ENCODE data around the gene SNX27. TPM values are rescaled to one million over a fixed set of nuclear protein-coding genes. Genes with fewer than 3 reads are reported as not detected.
A peak's percentile ranks its signal among the peaks of the same experiment; 100 is the strongest.
"Not testable (repeated sequence)": the region's sequence is repeated elsewhere in the genome, so short reads cannot be mapped to it uniquely, and the experiment has no call there.

The SNX27 gene
- polyA plus RNA-seq, 1 donor (not counting 4 experiments of a cell fraction or from before 2014, with no cell fraction given), result 15.7 TPM

GRCh38 chr1:151661751-151662150, 49.9 kb downstream of the SNX27 start:
- dilution Hi-C loops (cut with MboI; ENCODE audit: extremely low pct_ligation_motif_present, low sequenced_read_pairs), result no loop called here
- no peaks in the 10 kb centered on the region for H3K79me2 ChIP-seq (ENCODE audit: control insufficient read depth, insufficient read depth, low read length)
- H3K4me3 ChIP-seq (ENCODE audit: control insufficient read depth in 2 of 3, extremely low read depth in 1 of 3, insufficient read depth in 2 of 3, low read depth in 1 of 3, low read length in 3 of 3), result no peak overlapping the region
- DNase-seq (ENCODE audit: low read depth, low spot score), result no peak
- H3K4me1 ChIP-seq (ENCODE audit: control insufficient read depth, extremely low read depth, insufficient read depth, low read length), result no peaks in the 10 kb centered on the region
- H3K27me3 ChIP-seq (ENCODE audit: control insufficient read depth, extremely low read depth, insufficient read depth, low read length), result no peaks in the 10 kb centered on the region
- TF ChIP-seq CTCF (optimal IDR thresholded peaks at IDR 0.05 in 1 of 3, IDR thresholded peaks at IDR 0.05 in 1 of 3, conservative IDR thresholded peaks at IDR 0.05 in 1 of 3; ENCODE audit: extremely low read depth in 1 of 3, insufficient read depth in 2 of 3, low read length in 3 of 3) (no peak), EZH2 (IDR thresholded peaks at IDR 0.05; ENCODE audit: low read length) (no peak)
- H2AFZ ChIP-seq (ENCODE audit: control insufficient read depth, low read length), result no peak overlapping the region
- H3K9me3 ChIP-seq (ENCODE audit: control insufficient read depth, low read depth, low read length), result no peaks in the 10 kb centered on the region
- no peaks in the 10 kb centered on the region for H3K9me1 ChIP-seq (ENCODE audit: control insufficient read depth, extremely low read depth, insufficient read depth, low read length)
- no peaks in the 10 kb centered on the region for H4K20me1 ChIP-seq (ENCODE audit: control insufficient read depth, extremely low read depth, insufficient read depth, low read length)
- peaks cover 0 to 8% of the 10 kb centered on the region in 2 experiments for H3K36me3 ChIP-seq (ENCODE audit: control insufficient read depth in 2 of 2, extremely low read depth in 1 of 2, insufficient read depth in 2 of 2, low read length in 2 of 2)
- no peak overlapping the region for H3K4me2 ChIP-seq (ENCODE audit: control insufficient read depth, extremely low read depth, insufficient read depth, low read depth, low read length)
- H3K9ac ChIP-seq (ENCODE audit: control insufficient read depth, extremely low read depth, insufficient read depth, low read length), result no peak overlapping the region
- no peak overlapping the region for H3K27ac ChIP-seq (ENCODE audit: control insufficient read depth, insufficient read depth, low read length)
- peak; percentile 53 for FAIRE-seq

GRCh38 chr1:151668090-151668489, 56.2 kb downstream of the SNX27 start:
- H3K4me1 ChIP-seq (ENCODE audit: control insufficient read depth, extremely low read depth, insufficient read depth, low read length), result no peaks in the 10 kb centered on the region
- no peak overlapping the region for H2AFZ ChIP-seq (ENCODE audit: control insufficient read depth, low read length)
- TF ChIP-seq CTCF (optimal IDR thresholded peaks at IDR 0.05 in 1 of 3, IDR thresholded peaks at IDR 0.05 in 1 of 3, conservative IDR thresholded peaks at IDR 0.05 in 1 of 3; ENCODE audit: extremely low read depth in 1 of 3, insufficient read depth in 2 of 3, low read length in 3 of 3), result no peak
- TF ChIP-seq EZH2 (IDR thresholded peaks at IDR 0.05; ENCODE audit: low read length), result no peak
- H3K9me1 ChIP-seq (ENCODE audit: control insufficient read depth, extremely low read depth, insufficient read depth, low read length), result no peaks in the 10 kb centered on the region
- no peak overlapping the region for H3K9ac ChIP-seq (ENCODE audit: control insufficient read depth, extremely low read depth, insufficient read depth, low read length)
- no peaks in the 10 kb centered on the region for H3K27me3 ChIP-seq (ENCODE audit: control insufficient read depth, extremely low read depth, insufficient read depth, low read length)
- H3K79me2 ChIP-seq (ENCODE audit: control insufficient read depth, insufficient read depth, low read length), result no peaks in the 10 kb centered on the region
- no peak overlapping the region for H3K27ac ChIP-seq (ENCODE audit: control insufficient read depth, insufficient read depth, low read length)
- H3K36me3 ChIP-seq (ENCODE audit: control insufficient read depth in 2 of 2, extremely low read depth in 1 of 2, insufficient read depth in 2 of 2, low read length in 2 of 2), result peaks cover 0 to 2% of the 10 kb centered on the region in 2 experiments
- no peak for FAIRE-seq
- H3K4me3 ChIP-seq (ENCODE audit: control insufficient read depth in 2 of 3, extremely low read depth in 1 of 3, insufficient read depth in 2 of 3, low read depth in 1 of 3, low read length in 3 of 3), result no peak overlapping the region
- H3K9me3 ChIP-seq (ENCODE audit: control insufficient read depth, low read depth, low read length), result no peaks in the 10 kb centered on the region
- no peaks in the 10 kb centered on the region for H4K20me1 ChIP-seq (ENCODE audit: control insufficient read depth, extremely low read depth, insufficient read depth, low read length)
- dilution Hi-C loops (cut with MboI; ENCODE audit: extremely low pct_ligation_motif_present, low sequenced_read_pairs), result no loop called here
- DNase-seq (ENCODE audit: low read depth, low spot score), result no peak
- no peak overlapping the region for H3K4me2 ChIP-seq (ENCODE audit: control insufficient read depth, extremely low read depth, insufficient read depth, low read depth, low read length)

- not testable (repeated sequence) for H3K36me3 ChIP-seq (ENCODE audit: control insufficient read depth in 2 of 2, extremely low read depth in 1 of 2, insufficient read depth in 2 of 2, low read length in 2 of 2); FAIRE-seq
Measured at GRCh38 chr1:151670036-151670675, 58.3 kb downstream of the SNX27 start.

More at GRCh38 chr1:151670036-151670675, 58.3 kb downstream of the SNX27 start:
- H3K27me3 ChIP-seq (ENCODE audit: control insufficient read depth, extremely low read depth, insufficient read depth, low read length); H3K4me3 ChIP-seq (ENCODE audit: control insufficient read depth in 2 of 3, extremely low read depth in 1 of 3, insufficient read depth in 2 of 3, low read depth in 1 of 3, low read length in 3 of 3); H3K9ac ChIP-seq (ENCODE audit: control insufficient read depth, extremely low read depth, insufficient read depth, low read length); H3K27ac ChIP-seq (ENCODE audit: control insufficient read depth, insufficient read depth, low read length); H3K9me1 ChIP-seq (ENCODE audit: control insufficient read depth, extremely low read depth, insufficient read depth, low read length); H3K4me2 ChIP-seq (ENCODE audit: control insufficient read depth, extremely low read depth, insufficient read depth, low read depth, low read length); H3K4me1 ChIP-seq (ENCODE audit: control insufficient read depth, extremely low read depth, insufficient read depth, low read length); H3K9me3 ChIP-seq (ENCODE audit: control insufficient read depth, low read depth, low read length); H3K79me2 ChIP-seq (ENCODE audit: control insufficient read depth, insufficient read depth, low read length); H4K20me1 ChIP-seq (ENCODE audit: control insufficient read depth, extremely low read depth, insufficient read depth, low read length); dilution Hi-C loops (cut with MboI; ENCODE audit: extremely low pct_ligation_motif_present, low sequenced_read_pairs); DNase-seq (ENCODE audit: low read depth, low spot score); H2AFZ ChIP-seq (ENCODE audit: control insufficient read depth, low read length): not testable (repeated sequence)

All from keratinocyte (primary cell).